Cardiac muscle cell (in vitro differentiated cells and primary cell): Measurements from ENCODE around the gene EIF5AL1. TPM values are rescaled to one million over a fixed set of nuclear protein-coding genes. Genes with fewer than 3 reads are reported as not detected.
"Not testable (repeated sequence)": the region's sequence is repeated elsewhere in the genome, so short reads cannot be mapped to it uniquely, and the experiment has no call there.

Experiments used
- DNase-seq, 2 donors: peaks; one replicate each; pipeline versions ENCODE4 v3.0.0 to v3.0.0-alpha.2; 2010 to 2017; ENCODE audit warnings: low read depth in 1 of 2, low spot score in 1 of 2
- H3K27ac ChIP-seq: fragments of 200-600 bp; sonication (generic); 2 replicates; pipeline ENCODE4 v1.5.1; 2016
- H3K27me3 ChIP-seq: fragments of 200-600 bp; sonication (generic); 2 replicates; pipeline ENCODE4 v1.6.0; 2016; ENCODE audit warnings: control low read depth
- H3K36me3 ChIP-seq: fragments of 200-600 bp; sonication (generic); 2 replicates; pipeline ENCODE4 v1.5.1; 2016; ENCODE audit warnings: control low read depth
- H3K4me1 ChIP-seq: fragments of 200-600 bp; sonication (generic); 2 replicates; pipeline ENCODE4 v1.8.1; 2017; ENCODE audit warnings: low read depth, mild to moderate bottlenecking, mixed run types
- H3K4me3 ChIP-seq: fragments of 200-600 bp; sonication (generic); 2 replicates; pipeline ENCODE4 v1.5.1; 2016; ENCODE audit warnings: mild to moderate bottlenecking
- H3K9me3 ChIP-seq: fragments of 200-600 bp; sonication (generic); 2 replicates; pipeline ENCODE4 v1.5.1; 2017; ENCODE audit warnings: low read depth, mild to moderate bottlenecking, control low read depth
- polyA plus RNA-seq: library from polyadenylated mRNA; unstranded; fragments of >200 nt; fragmentation: Nextera tagmentation; extraction: Ambion mirVana; gene quantifications from 2 replicates; pipeline ENCODE4 v1.2.1, GENCODE V29; 2016
- total RNA-seq: library from RNA; depleted of rRNA; stranded (reverse); fragments of >200 nt; gene quantifications from 2 replicates; pipeline ENCODE4 v1.2.3, GENCODE V29; 2016
- TF ChIP-seq, protein P1 (sequence below): IDR thresholded peaks from 2 replicates; pipeline ENCODE4 v1.5.1; 2012; ENCODE audit warnings: low read depth, mild to moderate bottlenecking, low read length

EIF5AL1 gene
- total RNA-seq (0.27 and 0.46 TPM in 2 replicates), polyA plus RNA-seq (1.5 and 1.9 TPM in 2 replicates)

DNA sequence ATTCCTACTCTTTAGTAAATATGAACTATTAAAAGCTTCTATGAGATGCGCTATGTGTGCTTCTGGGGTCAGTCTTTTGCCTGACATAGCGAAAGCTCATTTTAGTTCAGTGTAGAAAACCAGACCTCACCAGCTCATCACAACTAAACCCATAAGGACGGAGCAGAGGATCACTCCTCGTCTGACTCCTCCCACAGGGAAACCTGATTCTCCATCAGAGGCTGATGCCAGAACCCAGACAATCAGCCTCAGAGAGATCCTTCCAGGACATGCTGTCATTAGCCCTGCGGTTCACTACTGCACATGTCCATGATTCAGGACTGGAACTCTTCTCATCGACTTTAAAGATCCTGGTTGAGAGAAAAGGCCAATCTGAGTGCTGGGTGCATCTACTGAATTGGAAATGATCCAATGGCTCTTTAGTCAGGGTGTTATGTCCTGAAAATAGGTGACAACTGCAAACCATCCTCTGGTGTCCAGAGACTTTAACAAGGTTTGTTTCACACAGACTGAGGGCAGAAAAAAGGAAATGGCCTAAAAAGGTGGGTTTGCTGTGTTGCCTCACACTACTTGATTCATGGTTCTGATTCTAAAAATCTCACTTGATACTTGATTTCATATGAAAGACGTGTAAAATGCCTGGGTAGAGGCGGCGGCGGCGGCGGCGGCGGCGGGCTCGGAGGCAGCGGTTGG lies at the start of gene EIF5AL1:
EIF5AL1 (plus strand) TSS at position 643 of the 693 bp plus-strand sequence. CDS start 117 bp downstream, outside the sequence.
- H3K4me3 ChIP-seq, H3K4me1 ChIP-seq, H3K9me3 ChIP-seq, H3K36me3 ChIP-seq, DNase-seq, H3K27ac ChIP-seq: not testable (repeated sequence)
- H3K27me3 ChIP-seq, result peaks cover 10% of the 10 kb centered on the region

DNA sequence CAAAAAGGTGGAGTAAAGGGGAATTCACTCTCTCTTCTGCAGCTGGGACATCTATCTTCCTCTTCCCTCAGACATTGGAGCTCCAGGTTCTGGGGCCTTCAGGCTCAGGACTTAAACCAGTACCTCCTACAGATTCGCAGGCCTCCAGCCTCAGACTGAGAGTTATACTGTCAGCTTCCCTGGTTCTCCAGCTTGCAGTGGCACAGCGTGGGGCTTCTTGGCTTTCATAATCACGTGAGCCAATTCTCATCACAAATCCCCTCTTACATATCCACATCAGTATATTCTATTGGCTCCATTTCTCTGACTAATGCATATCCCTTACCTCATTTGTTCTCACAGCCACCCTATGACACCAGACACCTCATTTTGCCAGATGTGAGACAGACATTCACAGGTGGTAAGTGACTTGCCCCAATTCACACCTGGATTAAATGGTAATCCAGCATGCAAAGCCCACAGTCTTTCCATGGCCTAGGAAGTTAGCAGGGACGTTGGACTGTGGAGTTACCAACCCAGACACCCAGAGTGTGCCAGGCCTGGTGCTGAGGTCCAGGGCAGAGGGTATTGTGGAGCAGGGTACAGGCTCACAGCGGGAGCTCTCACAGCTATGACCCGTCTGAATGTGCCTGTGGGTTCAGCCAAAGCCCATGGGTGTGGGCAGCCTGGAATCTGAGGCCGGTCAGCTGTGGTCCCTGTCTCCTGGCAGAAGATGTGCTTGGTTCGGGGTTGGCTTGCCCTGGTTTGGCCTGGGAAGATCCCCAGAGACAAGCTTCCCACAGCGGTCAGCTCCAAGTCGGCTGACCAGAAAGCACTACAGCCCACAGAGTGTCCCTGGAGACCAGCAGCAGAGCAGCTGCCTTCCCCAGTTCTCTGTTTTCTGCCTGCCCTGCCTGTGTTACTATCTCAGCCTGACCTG lies 48.5 kb upstream of the EIF5AL1 start:
- Histone ChIP-seq H3K4me1 (no peaks in the 10 kb centered on the region), H3K27ac (no peak overlapping the region), H3K4me3 (no peak overlapping the region), H3K36me3 (no peaks in the 10 kb centered on the region), H3K27me3 (no peaks in the 10 kb centered on the region), H3K9me3 (no peaks in the 10 kb centered on the region)
- TF ChIP-seq, protein P1, sequence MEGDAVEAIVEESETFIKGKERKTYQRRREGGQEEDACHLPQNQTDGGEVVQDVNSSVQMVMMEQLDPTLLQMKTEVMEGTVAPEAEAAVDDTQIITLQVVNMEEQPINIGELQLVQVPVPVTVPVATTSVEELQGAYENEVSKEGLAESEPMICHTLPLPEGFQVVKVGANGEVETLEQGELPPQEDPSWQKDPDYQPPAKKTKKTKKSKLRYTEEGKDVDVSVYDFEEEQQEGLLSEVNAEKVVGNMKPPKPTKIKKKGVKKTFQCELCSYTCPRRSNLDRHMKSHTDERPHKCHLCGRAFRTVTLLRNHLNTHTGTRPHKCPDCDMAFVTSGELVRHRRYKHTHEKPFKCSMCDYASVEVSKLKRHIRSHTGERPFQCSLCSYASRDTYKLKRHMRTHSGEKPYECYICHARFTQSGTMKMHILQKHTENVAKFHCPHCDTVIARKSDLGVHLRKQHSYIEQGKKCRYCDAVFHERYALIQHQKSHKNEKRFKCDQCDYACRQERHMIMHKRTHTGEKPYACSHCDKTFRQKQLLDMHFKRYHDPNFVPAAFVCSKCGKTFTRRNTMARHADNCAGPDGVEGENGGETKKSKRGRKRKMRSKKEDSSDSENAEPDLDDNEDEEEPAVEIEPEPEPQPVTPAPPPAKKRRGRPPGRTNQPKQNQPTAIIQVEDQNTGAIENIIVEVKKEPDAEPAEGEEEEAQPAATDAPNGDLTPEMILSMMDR, result no peak
- DNase-seq, result peak in 1 of 2 donors; percentile 79

DNA sequence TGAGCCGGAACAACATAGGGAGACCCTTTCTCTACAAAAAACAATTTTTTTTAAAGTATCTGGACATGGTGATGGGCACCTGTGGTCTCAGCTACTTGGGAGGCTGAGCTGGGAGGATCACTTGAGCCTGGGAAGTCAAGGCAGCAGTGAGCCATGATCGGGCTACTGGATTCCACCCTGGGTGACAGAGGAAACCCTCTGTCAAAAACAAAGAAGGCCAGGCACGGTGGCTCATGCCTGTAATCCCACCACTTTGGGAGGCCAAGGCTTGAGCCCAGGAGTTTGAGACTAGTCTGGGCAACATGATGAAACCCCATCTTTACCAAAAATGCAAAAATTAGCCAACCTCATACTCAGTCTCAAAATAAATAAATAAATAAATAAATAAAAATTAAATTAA lies 47.0 kb upstream of the EIF5AL1 start:
- Histone ChIP-seq H3K9me3 (no peaks in the 10 kb centered on the region), H3K27me3 (no peaks in the 10 kb centered on the region), H3K4me1 (no peaks in the 10 kb centered on the region), H3K27ac (no peak overlapping the region), H3K36me3 (no peaks in the 10 kb centered on the region), H3K4me3 (no peak overlapping the region)
- TF ChIP-seq, protein P1, result no peak
- DNase-seq, result no peak

DNA sequence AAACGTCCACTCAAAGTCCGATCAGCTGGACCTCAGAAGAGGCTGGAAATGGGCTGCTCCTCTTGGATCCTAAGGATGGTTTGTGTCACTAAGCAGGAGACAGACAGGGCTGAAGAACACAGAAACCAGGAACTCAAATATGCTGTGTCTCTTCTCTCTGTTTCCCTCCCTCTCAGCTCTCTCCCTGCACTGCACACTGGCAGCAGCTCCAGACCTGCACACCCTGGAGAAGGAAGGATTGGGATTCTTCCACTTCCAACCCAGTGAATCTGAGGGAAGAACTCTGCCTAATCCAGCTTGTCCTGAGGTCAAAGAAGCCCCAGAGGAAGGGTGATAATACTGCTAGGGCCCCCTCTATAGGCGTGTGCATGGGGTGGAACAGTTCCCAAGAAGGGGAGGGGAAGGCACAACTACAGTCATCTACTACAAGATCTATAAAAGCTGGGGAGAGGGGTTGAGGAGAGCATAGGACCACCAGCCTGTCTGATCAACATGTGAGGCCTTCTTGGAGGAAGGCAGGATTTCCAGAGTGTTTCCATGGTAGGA lies 44.2 kb upstream of the EIF5AL1 start:
- Histone ChIP-seq H3K4me1 (no peaks in the 10 kb centered on the region), H3K27ac (no peak overlapping the region), H3K36me3 (no peaks in the 10 kb centered on the region), H3K4me3 (no peak overlapping the region), H3K9me3 (no peaks in the 10 kb centered on the region), H3K27me3 (no peaks in the 10 kb centered on the region)
- TF ChIP-seq, protein P1, result no peak
- DNase-seq, result no peak

DNA sequence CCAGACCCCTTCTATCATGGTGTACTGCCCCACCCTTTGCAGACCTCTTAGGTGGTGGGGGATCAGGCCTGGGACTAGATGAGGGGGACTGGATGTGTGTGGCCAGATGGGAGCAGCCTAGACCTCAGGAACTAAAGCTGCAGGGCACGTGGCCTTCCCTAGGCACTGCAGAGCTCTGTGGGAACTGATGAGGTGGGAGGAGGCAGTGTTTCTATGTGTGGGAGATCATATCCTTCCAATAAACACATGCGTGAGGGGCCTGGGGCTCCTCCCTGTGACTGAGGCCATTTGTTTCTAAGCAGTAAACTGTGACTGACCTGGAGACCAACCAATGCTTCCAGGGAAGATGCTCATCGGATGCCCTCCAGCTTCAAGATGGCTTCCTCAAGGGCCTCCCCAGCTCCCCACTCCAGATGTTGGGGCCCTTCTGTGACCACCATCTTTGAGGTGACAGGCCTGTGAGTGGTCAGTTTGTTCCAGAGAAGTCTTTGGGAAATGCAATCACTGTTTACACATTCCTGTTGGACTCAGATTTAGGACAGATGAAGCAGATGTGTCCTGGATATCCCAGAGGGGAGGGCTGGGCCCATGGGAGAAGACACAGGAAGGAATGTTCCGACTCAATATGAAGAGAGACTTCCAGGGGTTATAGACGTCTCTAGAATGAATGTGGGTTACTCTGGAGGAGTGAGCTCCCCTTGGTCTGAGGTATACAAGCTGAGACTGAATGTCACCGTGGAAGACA lies 43.3 kb upstream of the EIF5AL1 start:
- Histone ChIP-seq H3K4me1 (no peaks in the 10 kb centered on the region), H3K9me3 (no peaks in the 10 kb centered on the region), H3K4me3 (no peak overlapping the region), H3K27me3 (no peaks in the 10 kb centered on the region), H3K36me3 (no peaks in the 10 kb centered on the region), H3K27ac (no peak overlapping the region)
- DNase-seq, result no peak
- TF ChIP-seq, protein P1, result no peak
